Fibroblast of skin of right biceps (primary cell): Measurements from ENCODE around the gene UHRF1.

Source experiments
- DNase-seq: peaks from one replicate; pipeline ENCODE4 v3.0.0-alpha.2; 2013

UHRF1 gene

GRCh38 chr19:4902796-4903195, 6.5 kb upstream of the UHRF1 start, which contains the start of gene ARRDC5:
TSS of gene ARRDC5 (minus strand) at chr19:4902896. CDS start at chr19:4902825, 71 bp downstream.
- no peak for DNase-seq

DNA sequence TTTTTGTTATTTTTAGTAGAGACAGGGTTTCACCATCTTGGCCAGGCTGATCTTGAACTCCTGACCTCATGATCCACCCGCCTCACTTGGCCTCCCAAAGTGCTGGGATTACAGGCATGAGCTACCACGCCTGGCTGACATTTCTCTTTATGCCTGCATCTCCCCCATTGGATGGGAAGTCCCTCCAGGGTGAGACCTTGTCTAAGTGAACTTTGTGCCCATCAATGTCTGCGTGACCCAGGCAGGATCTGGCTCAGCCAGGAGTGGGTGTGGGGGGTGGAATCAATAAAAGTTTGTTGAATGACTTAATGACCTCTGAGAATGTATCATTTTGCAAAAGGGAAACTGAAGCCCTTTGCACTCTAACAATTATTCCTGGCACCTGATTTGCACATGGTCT, 4.8 kb upstream of the UHRF1 start:
- DNase-seq = no peak

DNA sequence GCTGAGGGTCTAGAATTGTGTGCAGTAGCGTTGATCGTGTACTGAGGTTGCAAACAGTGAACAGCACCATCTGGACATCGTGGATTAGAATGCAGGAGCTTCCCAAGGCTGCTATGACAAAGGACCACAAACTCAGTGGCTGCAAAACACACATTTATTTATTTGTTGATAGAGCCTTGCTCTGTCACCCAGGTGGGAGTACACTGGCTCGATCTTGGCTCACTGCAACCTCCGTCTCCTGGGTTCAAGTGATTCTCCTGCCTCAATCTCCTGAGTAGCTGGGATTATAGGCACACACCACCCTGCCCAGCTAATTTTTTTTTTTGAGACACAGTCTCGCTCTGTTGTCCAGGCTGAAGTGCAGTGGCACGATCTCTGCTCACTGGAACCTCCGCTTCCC, 2.3 kb upstream of the UHRF1 start:
- DNase-seq = no peak

DNA sequence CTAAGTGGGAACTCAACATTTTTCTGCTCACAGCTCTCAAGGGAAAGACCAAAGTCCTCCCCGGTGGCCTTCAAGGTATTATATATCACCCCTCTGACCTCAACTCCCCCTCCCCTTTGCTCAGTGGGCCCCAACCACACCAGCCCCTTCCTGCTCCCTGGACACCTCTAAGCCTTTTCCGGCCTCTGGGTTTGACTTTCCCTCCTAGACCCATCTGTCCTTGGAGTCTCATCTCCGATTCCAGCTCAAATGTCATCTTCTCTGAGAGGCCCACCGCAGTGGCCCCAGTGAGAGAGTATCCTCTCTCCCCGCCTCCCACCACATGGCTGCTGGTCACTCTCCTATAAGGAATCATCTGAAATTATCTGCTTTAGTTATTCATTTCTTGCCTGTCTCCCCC, 941 bp upstream of the UHRF1 start:
- DNase-seq = no peak

- DNase-seq = no peak
Measured at GRCh38 chr19:4908781-4909155, 533 bp upstream of the UHRF1 start.

GRCh38 chr19:4909897-4910593, 744 bp downstream of the UHRF1 start:
- peak; percentile 95 for DNase-seq

DNA sequence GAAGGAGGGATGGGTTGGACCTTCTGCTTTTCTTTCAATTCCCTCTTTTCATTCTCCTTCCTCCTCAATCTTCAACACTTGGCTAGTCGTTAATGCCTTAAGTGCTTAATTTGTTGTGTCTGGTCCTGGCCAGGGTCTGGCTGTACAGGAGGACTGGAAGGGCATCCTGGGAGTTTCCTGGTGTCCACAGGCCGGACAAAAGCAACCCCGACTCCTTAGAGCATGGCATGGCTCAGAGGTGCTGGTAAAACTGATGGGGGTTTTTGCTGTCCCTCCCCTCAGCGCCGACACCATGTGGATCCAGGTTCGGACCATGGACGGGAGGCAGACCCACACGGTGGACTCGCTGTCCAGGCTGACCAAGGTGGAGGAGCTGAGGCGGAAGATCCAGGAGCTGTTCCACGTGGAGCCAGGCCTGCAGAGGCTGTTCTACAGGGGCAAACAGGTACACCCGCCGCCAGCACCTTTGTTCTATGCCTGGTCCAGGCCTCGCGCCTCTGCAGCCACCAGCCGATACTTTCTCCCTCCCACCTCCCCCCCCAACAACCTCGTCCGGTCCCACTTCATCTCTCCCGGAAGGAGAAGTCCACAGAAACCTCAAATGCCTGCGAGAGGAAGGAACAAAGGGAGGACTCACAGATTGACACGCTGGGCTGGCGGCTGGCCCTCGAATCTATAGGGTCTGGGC, 1.4 kb downstream of the UHRF1 start:
- peak; percentile 89 for DNase-seq

GRCh38 chr19:4911314-4911713, 2.0 kb downstream of the UHRF1 start:
- peak; percentile 40 for DNase-seq

DNA sequence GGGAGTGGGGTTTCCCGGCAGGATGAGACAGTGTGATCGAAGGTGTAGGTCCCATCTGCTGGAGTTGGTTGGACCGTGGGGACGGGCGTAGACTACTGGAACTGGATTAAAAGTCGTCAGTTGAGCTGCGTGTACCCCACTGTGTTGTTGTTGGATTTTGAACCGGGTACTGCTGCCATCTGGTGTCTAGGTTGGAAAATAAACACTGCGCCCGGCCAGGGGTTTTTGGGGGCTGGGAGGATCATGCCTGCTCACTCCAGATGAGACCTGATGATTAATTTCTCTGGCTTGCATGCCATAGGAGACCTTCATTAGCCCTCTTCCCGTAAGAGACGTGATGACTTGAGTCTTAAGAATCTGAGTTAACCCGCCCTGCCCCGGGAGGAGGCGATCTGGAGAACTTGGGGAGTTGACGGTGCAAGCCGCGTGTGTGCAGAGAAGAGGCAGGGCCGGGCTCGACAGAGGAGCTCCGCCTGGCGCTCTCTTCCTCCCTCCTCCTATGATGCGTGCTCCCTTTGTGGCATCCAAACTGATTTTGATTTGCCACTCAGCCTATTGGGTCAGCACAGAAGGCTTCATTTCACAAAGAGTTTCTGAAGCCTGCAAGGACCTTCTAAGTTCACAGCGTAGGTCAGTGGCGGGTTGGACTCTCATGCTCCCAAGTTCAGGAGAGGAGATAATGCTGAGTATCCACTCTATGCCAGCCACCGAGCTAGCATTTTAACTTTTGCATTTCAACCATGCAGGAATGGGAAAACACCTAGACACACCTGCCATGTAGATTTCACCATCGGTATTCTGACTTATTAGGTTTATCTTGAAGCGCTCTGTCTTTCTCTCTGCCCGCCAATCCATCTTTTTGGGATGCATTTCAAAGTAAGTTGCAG, 2.7 kb downstream of the UHRF1 start:
- peak; percentile 100 for DNase-seq

DNA sequence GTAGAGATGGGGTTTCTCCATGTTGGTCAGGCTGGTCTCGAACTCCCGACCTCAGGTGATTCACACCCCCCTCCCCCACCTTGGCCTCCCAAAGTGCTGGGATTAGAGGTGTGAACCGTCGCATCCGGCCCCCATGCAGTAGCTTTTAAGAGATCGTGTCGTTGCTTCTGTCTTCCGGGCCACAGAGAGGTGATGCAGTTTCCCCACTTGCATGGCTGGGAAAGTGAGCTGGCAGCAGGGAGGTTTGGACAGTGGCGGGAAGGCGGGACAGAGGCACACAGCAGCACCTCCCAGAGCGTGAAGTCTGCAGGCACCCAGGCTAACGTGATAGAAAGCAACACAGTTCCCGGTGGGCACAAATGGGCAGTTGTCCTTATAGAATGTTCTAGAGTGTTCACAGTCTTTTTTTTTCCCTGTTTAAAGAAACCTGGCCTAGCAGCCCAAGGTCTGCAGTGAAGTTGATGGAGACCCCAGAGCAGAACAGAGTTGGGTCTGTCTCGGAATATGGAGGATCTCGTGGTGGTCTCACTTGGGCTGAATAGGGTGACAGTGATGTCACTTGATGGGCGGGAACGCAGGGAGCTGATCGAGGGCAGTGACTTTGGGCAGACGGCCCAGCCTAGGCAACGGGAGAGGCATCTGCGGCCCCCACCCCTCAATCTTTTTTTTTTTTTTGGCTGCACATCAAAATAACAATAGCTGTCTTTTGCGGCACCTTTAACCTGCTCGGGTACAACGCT, 4.9 kb downstream of the UHRF1 start:
- peak; percentile 20 for DNase-seq

GRCh38 chr19:4914736-4915501, 5.6 kb downstream of the UHRF1 start:
- peak; percentile 77 for DNase-seq

DNA sequence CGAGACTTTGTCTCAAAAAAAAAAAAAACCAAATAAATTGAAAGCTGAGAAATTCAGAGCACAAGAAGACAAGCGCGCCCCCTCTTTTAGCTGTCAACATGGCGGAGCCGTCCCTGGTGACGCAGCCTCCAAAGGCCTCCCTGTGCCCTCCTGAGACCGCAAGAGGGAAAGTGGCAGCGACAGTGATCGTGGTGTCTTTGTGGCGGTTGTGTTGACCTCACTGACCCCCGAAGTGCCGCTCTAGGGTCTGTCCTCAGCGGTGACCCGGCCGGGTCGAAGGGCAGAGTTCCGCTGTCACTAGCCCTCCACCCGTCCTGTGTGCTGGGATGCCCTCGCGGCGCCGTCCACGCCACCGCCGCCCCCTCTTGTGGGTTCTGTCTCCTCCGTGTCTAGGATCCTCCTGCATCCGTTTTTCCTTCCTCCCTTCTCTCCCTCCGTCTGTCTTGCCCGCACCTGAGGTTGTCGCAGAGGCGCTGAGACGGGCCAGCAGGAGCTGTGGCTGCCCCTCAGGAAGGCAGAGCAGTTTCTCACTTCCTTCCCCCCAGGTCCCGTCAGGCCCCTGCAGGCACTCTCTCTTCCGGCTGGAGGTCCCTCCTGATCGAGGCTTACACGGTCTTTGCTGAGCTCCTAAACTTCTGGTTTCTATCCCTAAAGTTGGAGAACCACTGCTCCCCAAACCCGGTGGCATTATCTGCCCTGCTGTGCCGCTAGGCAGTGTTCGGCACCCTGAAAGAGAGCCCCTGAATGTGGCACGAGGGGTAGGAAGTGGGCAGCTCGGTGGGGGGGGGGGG, 7.2 kb downstream of the UHRF1 start:
- no peak for DNase-seq

DNA sequence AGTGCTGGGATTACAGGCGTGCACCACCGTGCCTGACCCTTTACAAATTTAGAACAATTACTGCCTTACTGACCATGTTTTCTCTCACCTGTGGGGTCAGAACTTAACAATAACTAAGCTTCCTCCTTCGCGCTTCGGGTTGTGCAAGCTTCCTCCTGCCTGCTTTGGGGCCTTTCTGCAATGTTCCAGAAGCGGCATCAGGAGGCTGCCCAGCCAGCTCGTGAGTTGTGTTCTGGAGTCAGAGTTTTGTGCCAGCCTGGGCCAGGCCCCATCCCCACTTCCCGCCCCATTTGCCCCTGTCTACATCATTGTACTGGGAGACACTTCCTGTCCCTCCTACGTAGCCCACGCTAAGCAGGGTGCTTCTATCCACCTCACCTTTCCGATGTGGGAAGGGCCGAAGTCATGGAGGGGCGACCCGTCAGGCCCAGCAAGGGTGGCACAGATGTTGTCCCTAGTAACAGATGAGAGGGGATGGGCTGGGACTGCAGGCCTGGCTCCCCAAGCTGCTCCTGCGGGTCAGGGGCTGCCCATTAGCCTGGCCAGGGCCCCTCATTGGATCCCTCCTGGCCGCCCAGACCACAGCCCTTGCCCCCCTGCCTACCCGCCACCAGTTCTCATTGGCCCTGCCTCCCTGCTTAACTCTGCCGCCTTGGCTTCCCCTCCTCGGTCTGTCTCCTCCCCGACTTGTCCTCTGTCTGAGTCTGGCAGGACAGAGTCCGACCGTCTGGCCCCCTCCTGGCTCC, 13.4 kb downstream of the UHRF1 start:
- DNase-seq = no peak

DNA sequence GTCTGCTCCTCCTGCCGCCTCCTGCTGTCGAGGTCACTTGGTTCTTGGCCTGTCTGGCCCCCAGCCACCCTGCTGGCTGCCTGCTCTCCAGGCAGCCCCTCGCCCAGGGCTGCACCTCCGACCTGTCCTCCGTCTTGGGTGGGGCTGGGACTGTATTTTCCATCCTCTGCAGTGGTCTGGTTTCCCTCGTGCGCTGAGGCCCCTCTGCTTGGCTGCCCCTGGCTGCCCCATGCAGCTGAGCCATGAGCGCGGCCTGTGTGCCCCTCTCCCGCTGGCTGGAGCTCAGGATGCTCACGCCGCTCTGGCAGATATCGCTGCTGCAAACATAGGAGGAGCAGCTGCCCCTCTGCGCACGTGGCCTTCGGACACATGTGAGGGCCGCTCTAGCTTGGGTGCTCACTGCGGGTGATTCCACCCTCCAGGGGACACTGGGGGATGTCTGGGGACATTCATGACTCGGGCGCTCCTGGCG, 14.0 kb downstream of the UHRF1 start:
- DNase-seq = no peak

- DNase-seq = no peak
Measured at GRCh38 chr19:4929186-4929585, 19.9 kb downstream of the UHRF1 start.

- DNase-seq = peak; percentile 24
Measured at GRCh38 chr19:4930664-4931063, 21.4 kb downstream of the UHRF1 start.

DNA sequence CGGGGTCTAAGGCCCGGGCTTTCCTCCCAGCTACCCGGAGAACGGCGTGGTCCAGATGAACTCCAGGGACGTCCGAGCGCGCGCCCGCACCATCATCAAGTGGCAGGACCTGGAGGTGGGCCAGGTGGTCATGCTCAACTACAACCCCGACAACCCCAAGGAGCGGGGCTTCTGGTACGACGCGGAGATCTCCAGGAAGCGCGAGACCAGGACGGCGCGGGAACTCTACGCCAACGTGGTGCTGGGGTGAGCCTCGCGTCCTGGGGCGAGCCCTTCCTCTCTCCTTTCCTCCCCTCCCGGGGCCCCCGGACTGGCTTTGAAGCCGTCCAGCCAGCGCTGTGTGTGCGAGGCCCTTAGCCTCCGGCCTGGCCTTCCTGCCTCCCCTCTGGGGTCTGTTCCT, 23.4 kb downstream of the UHRF1 start:
- DNase-seq = no peak

DNA sequence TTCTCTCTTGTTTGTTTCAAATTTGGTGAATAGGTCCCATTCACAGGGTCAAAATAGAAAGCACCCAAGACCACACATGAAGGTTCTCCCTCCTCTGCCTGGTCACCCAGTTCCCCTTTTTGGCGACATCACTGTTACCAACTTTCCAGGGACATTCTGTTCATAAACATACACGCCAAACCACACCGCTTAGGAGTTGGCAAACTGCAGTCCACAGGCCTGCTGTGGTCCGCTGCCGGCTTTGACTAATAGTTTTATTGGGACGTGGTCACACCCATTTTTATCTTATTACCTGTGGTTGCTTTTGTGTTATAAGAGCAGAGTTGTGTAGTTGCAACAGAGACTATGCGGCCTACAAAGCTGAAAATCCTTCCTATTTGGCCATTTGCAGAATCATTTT, 24.2 kb downstream of the UHRF1 start:
- no peak for DNase-seq

DNA sequence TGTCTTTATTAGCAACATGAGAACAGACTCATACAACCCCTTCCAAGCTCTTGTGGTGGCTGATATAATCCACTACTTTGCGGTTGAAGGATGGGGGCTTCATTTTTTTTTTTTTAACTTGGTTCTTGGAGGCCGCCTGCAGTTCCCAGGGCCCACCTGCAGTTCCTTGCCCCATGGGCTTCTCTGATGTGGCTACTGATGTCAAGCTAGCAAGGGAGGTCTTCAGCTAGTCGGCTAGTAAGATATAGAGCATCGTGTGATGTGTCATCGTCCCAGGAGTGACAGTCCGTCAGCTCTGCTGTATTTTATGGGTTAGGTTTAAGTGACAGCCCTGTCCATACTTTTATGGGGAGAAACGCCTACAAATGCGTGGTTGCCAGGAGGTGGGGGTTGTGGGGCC, 26.1 kb downstream of the UHRF1 start:
- DNase-seq = no peak

DNA sequence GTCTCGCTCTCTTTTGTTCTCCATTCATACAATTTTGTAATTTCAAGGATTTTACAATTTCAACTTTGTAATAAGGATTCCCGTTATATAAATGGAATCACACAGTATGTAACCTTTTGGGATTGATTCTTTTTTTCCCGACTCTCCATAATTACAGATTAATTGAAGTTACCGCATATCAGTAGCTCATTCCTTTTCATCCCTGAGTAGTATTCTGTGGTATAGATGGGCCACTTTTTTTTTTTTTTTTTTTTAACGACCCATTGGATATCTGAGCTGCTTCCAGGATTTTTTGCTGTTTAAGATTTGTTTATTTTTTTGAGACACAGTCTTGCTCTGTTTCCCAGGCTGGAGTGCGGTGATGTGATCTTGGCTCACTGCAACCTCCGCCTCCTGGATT, 27.8 kb downstream of the UHRF1 start:
- no peak for DNase-seq
